Endothelial cell of umbilical vein (primary cell): ENCODE measurements around the gene LINC00237.

ENCODE experiments used
- EZH2 ChIP-seq: IDR thresholded peaks from 2 replicates; pipeline ENCODE4 v1.6.1; 2012; ENCODE audit warnings: borderline replicate concordance, low read depth, mild to moderate bottlenecking, moderate library complexity, low read length, inconsistent platforms; ENCODE audit not compliant: severe bottlenecking
- FOS ChIP-seq: IDR thresholded peaks from 2 replicates; pipeline ENCODE4 v1.6.1; 2011; ENCODE audit warnings: mild to moderate bottlenecking, low read length, moderate library complexity, borderline replicate concordance; ENCODE audit not compliant: insufficient read depth
- JUN ChIP-seq: IDR thresholded peaks from 2 replicates; pipeline ENCODE4 v1.6.1; 2011; ENCODE audit warnings: borderline replicate concordance, low read depth; ENCODE audit not compliant: insufficient read length, insufficient read depth
- MYC ChIP-seq: IDR thresholded peaks from one replicate; pipeline ENCODE4 v1.6.1; 2011; ENCODE audit warnings: mild to moderate bottlenecking, low read depth, low read length
- POLR2A ChIP-seq: IDR thresholded peaks from 2 replicates; pipeline ENCODE4 v1.6.1; 2012; ENCODE audit warnings: low read depth, mild to moderate bottlenecking, control low read depth, low read length
- POLR2AphosphoS5 ChIP-seq: IDR thresholded peaks from 2 replicates; pipeline ENCODE4 v1.6.1; 2012; ENCODE audit warnings: low read depth, mild to moderate bottlenecking, control low read depth, low read length, moderate library complexity; ENCODE audit not compliant: insufficient read depth
- TF ChIP-seq, protein P1 (sequence below), 2 donors: IDR thresholded peaks; 1 replicate in 1 of 2; 2 replicates in 1 of 2; pipeline ENCODE4 v1.5.1; 2011; ENCODE audit warnings: low read length in 2 of 2, mild to moderate bottlenecking in 2 of 2, moderate library complexity in 2 of 2, control low read depth in 1 of 2, inconsistent platforms in 1 of 2, low read depth in 1 of 2; ENCODE audit not compliant: insufficient read depth in 1 of 2; ENCODE audit errors: extremely low read depth in 1 of 2
- TF ChIP-seq, protein P2 (sequence below): IDR thresholded peaks from 2 replicates; pipeline ENCODE4 v1.6.1; 2011; ENCODE audit not compliant: insufficient read depth, insufficient read length

- TF ChIP-seq, protein P1, sequence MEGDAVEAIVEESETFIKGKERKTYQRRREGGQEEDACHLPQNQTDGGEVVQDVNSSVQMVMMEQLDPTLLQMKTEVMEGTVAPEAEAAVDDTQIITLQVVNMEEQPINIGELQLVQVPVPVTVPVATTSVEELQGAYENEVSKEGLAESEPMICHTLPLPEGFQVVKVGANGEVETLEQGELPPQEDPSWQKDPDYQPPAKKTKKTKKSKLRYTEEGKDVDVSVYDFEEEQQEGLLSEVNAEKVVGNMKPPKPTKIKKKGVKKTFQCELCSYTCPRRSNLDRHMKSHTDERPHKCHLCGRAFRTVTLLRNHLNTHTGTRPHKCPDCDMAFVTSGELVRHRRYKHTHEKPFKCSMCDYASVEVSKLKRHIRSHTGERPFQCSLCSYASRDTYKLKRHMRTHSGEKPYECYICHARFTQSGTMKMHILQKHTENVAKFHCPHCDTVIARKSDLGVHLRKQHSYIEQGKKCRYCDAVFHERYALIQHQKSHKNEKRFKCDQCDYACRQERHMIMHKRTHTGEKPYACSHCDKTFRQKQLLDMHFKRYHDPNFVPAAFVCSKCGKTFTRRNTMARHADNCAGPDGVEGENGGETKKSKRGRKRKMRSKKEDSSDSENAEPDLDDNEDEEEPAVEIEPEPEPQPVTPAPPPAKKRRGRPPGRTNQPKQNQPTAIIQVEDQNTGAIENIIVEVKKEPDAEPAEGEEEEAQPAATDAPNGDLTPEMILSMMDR (IDR thresholded peaks at IDR 0.05; ENCODE audit: extremely low read depth in 1 of 2, insufficient read depth in 1 of 2, low read depth in 1 of 2, low read length in 2 of 2) = no peak
- no peak for TF ChIP-seq FOS
- TF ChIP-seq POLR2A = no peak
- TF ChIP-seq, protein P2, sequence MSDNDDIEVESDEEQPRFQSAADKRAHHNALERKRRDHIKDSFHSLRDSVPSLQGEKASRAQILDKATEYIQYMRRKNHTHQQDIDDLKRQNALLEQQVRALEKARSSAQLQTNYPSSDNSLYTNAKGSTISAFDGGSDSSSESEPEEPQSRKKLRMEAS = no peak
- no peak for TF ChIP-seq POLR2AphosphoS5
- no peak for TF ChIP-seq EZH2
- no peak for TF ChIP-seq MYC
- no peak for TF ChIP-seq JUN
Measured at GRCh38 chr20:21155268-21155667, 49.1 kb upstream of the LINC00237 start.
